Activated CD8-positive, alpha-beta memory T cell treated with anti-CD3 and anti-CD28 coated beads for 24 hours (primary cell): ENCODE data around the gene ARL6IP5.

ENCODE experiments used
- DNase-seq: peaks from one replicate; pipeline ENCODE4 v3.0.0-alpha.2; 2020

ARL6IP5 gene

GRCh38 chr3:69085833-69086722 is 1.3 kb downstream of the ARL6IP5 start:
- DNase-seq: peak; percentile 86

GRCh38 chr3:69087030-69087791 is 2.5 kb downstream of the ARL6IP5 start:
- DNase-seq: no peak

GRCh38 chr3:69088063-69088462 is 3.3 kb downstream of the ARL6IP5 start:
- DNase-seq: no peak

- DNase-seq: no peak
Observed at GRCh38 chr3:69090021-69090420, 5.3 kb downstream of the ARL6IP5 start.

- no peak for DNase-seq
Observed at GRCh38 chr3:69091389-69092029, 6.8 kb downstream of the ARL6IP5 start.

GRCh38 chr3:69092030-69092516 is 7.3 kb downstream of the ARL6IP5 start:
- no peak for DNase-seq

- no peak for DNase-seq
Observed at GRCh38 chr3:69094467-69095205, 9.9 kb downstream of the ARL6IP5 start.

- no peak for DNase-seq
Observed at GRCh38 chr3:69095636-69096035, 10.9 kb downstream of the ARL6IP5 start.

- DNase-seq: no peak
Observed at GRCh38 chr3:69096299-69096698, 11.6 kb downstream of the ARL6IP5 start.

GRCh38 chr3:69097407-69098086 is 12.8 kb downstream of the ARL6IP5 start:
- no peak for DNase-seq

- DNase-seq: no peak
Observed at GRCh38 chr3:69099576-69099975, 14.8 kb downstream of the ARL6IP5 start.

- no peak for DNase-seq
Observed at GRCh38 chr3:69102384-69102783, 17.6 kb downstream of the ARL6IP5 start.

- no peak for DNase-seq
Observed at GRCh38 chr3:69103123-69103522, 18.4 kb downstream of the ARL6IP5 start.

- no peak for DNase-seq
Observed at GRCh38 chr3:69104586-69104985, 19.8 kb downstream of the ARL6IP5 start.

GRCh38 chr3:69105320-69105719 is 20.6 kb downstream of the ARL6IP5 start:
- no peak for DNase-seq

GRCh38 chr3:69107841-69108240 is 23.1 kb downstream of the ARL6IP5 start:
- no peak for DNase-seq

- no peak for DNase-seq
Observed at GRCh38 chr3:69108811-69109210, 24.1 kb downstream of the ARL6IP5 start.

- DNase-seq: no peak
Observed at GRCh38 chr3:69110941-69111546, 26.3 kb downstream of the ARL6IP5 start.

GRCh38 chr3:69113536-69113935 is 28.8 kb downstream of the ARL6IP5 start:
- no peak for DNase-seq

GRCh38 chr3:69115731-69116130 is 31.0 kb downstream of the ARL6IP5 start:
- no peak for DNase-seq

GRCh38 chr3:69116162-69116561 is 31.4 kb downstream of the ARL6IP5 start:
- DNase-seq: no peak

- no peak for DNase-seq
Observed at GRCh38 chr3:69116897-69117296, 32.2 kb downstream of the ARL6IP5 start.
